ENCODE results near the gene SUSD6.
A peak's percentile ranks its signal among the peaks of the same experiment; 100 is the strongest.
"Not testable (repeated sequence)": the region's sequence is repeated elsewhere in the genome, so short reads cannot be mapped to it uniquely, and the experiment has no call there.

SUSD6 gene

DNA sequence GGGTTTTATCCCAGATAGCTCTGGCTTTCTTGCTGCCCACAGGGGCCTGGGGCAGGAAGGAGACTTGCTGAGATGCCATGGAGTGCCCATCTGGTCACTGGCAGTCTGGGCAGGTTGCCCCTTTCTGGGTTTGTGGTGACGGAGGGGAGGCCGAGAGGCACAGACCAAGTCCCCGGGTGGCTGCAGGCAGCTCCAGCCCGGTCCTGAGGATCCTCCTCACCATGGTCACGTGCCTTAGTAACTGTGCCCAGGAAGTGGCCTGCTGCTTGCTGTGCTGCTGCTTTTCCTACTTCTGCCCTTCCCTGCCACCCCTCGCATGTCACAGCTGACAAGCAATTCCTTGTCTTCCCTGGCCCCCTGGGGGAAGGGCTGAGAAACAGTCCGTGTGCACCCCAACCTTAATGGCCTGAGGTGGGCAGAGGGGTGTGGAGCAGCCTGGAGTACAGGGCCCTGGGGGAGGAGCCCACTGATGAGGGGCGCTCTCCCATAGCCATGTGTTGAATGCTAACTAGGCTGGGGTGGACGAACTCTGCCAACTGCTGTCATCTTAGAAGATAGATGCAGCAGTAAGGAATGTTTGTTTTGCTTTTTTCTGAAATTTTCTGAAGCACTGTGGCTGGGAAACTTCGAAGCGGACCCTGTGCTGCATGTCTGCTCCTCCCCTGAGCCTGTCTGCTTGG lies 100.6 kb downstream of the SUSD6 start:
- Histone ChIP-seq H3K9ac (ENCODE audit: low read length) (no peak overlapping the region), H3K27me3 (ENCODE audit: control insufficient read depth in 1 of 2, insufficient read depth in 2 of 2, low read length in 2 of 2) (no peaks in the 10 kb centered on the region), H3K4me3 (ENCODE audit: low read depth in 1 of 2, low read length in 2 of 2) (no peak overlapping the region), H3K36me3 (ENCODE audit: insufficient read depth, low read length) (peaks cover 37% of the 10 kb centered on the region), H3K4me1 (ENCODE audit: insufficient read depth, low read length) (peaks cover 43% of the 10 kb centered on the region), H3K27ac (ENCODE audit: low read depth, low read length) (peak overlapping the region; percentile 62), H3K9me3 (ENCODE audit: low read length) (no peaks in the 10 kb centered on the region)

DNA sequence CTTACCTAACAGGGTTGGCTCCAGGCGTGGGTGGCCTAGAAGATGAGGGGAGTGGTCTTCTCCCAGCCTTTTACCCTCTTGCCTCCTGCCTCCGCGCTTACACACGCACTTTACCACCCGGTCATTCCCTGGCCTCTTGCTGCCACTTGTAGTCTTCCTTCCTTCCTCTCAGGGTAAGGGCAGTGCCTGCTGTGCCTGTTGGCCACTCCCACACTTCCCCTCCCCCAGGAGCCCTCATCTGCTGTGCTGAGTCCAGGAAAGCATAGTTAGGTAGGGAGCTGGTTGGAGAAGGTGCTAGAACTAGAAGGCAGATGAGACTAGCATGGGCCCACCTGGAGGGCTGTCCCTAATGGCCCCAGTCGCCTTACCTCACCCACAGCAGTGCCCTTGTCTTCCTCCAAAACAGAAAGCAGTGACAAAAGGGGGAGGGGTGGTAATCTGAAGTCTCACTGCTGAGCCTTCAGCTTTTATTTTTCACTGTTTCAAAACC lies 101.2 kb downstream of the SUSD6 start:
- Histone ChIP-seq H3K4me1 (ENCODE audit: insufficient read depth, low read length) (peaks cover 44% of the 10 kb centered on the region), H3K9ac (ENCODE audit: low read length) (no peak overlapping the region)

DNA sequence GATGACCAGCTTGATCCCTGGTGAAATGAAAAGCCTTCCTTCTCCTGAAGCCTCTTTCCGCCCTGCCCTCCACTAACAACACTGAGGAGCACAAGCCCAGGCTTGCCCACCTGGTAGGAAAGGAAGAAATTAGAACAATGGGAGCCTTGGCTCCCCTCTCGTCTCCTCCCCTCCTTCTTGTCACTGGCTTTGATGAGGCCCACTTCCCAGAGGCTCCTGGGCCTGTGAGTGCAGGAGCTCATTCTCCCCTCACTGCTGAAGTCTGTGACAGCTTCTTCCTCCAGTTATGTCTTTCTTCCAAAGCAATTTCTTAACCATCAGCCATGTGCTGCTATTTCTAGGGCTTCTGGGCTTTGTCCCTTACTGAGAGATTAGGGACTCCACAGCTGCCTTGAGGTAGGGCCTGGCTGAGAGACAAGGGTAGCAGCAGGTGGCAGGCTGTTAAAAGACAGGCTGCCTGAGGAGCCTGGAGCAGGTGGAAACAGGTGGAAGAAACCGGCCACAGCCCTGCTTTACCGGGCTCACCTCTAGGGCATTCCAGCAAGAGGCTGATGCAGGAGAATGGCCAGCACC lies 101.9 kb downstream of the SUSD6 start:
- H3K4me3 ChIP-seq (ENCODE audit: low read depth in 1 of 2, low read length in 2 of 2): no peak overlapping the region
- H3K27me3 ChIP-seq (ENCODE audit: control insufficient read depth in 1 of 2, insufficient read depth in 2 of 2, low read length in 2 of 2): no peaks in the 10 kb centered on the region
- H3K4me1 ChIP-seq (ENCODE audit: insufficient read depth, low read length): peaks cover 44% of the 10 kb centered on the region
- peak overlapping the region; percentile 62 for H3K27ac ChIP-seq (ENCODE audit: low read depth, low read length)
- no peaks in the 10 kb centered on the region for H3K9me3 ChIP-seq (ENCODE audit: low read length)
- no peak overlapping the region for H3K9ac ChIP-seq (ENCODE audit: low read length)
- H3K36me3 ChIP-seq (ENCODE audit: insufficient read depth, low read length): peaks cover 31% of the 10 kb centered on the region

More for the DNA sequence above, 101.2 kb downstream of the SUSD6 start:
- peak overlapping the region; percentile 62 for H3K27ac ChIP-seq (ENCODE audit: low read depth, low read length)
- H3K9me3 ChIP-seq (ENCODE audit: low read length): no peaks in the 10 kb centered on the region
- no peak overlapping the region for H3K4me3 ChIP-seq (ENCODE audit: low read depth in 1 of 2, low read length in 2 of 2)
- H3K36me3 ChIP-seq (ENCODE audit: insufficient read depth, low read length): peaks cover 37% of the 10 kb centered on the region
- no peaks in the 10 kb centered on the region for H3K27me3 ChIP-seq (ENCODE audit: control insufficient read depth in 1 of 2, insufficient read depth in 2 of 2, low read length in 2 of 2)

DNA sequence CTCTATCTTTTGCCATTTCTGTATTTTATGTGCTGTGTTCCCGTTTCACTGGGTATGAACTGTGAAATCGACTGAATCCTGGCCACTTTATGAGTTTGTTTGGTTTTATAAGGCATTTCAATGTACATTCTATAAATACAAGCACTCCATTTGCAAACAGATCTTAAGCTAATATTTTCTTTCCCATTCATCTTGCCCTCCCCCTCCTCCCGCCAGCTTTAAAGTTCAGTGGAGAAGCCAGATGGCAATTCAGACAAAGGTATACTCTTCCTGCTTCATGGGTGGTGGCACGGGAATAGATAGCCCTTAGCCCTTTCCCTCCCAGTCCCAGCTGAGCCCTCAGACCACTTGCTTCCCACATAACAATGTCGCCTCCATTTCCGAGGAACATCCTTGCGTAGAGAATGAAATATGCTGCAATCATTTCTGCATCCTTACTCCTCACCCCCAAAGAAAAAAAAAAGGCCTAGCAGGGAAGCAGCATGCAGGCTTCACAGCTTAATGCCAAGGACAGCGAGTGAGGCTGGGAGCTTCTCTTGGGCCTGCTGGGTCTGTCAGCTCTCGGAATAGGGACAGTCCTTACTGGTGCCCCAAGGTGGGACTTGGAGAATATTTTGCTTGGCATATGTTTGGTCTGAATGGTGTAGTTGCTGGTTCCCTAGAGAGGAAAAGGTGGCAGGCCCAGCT lies 102.7 kb downstream of the SUSD6 start:
- Histone ChIP-seq H3K4me3 (ENCODE audit: low read depth in 1 of 2, low read length in 2 of 2) (no peak overlapping the region), H3K9me3 (ENCODE audit: low read length) (no peaks in the 10 kb centered on the region), H3K4me1 (ENCODE audit: insufficient read depth, low read length) (peaks cover 44% of the 10 kb centered on the region), H3K36me3 (ENCODE audit: insufficient read depth, low read length) (peaks cover 24% of the 10 kb centered on the region), H3K27ac (ENCODE audit: low read depth, low read length) (peak overlapping the region; percentile 33), H3K9ac (ENCODE audit: low read length) (no peak overlapping the region), H3K27me3 (ENCODE audit: control insufficient read depth in 1 of 2, insufficient read depth in 2 of 2, low read length in 2 of 2) (no peaks in the 10 kb centered on the region)

DNA sequence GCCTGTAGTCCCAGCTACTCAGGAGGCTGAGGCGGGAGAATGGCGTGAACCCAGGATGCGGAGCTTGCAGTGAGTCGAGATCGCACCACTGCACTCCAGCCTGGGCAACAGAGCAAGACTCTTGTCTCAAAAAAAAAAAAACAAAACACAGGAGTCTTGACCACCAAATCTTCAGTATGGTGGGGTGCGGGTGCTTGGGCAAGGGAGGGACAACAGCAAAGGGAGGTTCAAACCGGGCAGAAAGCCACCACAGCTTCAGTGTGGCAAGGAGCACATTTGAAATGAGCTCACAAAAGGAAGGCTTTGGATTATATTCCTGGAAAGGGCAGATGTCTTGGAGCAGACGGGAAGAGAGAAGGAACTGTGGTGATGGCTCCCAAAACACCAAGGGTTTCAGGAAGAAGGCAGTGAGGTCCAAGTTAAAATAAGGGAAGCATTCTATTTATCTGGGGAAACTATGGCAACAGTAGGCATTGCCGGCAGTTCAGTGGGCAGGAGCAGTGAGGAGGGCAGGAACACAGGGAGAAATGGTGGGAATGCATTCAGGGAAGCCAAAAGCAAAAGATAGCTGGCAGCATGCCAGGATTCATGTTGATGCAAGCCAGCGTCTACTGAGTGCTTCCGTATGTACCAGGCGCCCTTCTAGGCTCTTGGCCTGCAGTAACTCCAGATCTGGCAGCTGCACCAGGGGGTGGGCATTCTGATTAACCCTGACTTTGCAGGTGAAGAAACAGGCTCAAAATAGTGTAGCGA lies 104.5 kb downstream of the SUSD6 start:
- Histone ChIP-seq H3K9me3 (ENCODE audit: low read length) (no peaks in the 10 kb centered on the region), H3K27me3 (ENCODE audit: control insufficient read depth in 1 of 2, insufficient read depth in 2 of 2, low read length in 2 of 2) (no peaks in the 10 kb centered on the region), H3K9ac (ENCODE audit: low read length) (no peak overlapping the region), H3K36me3 (ENCODE audit: insufficient read depth, low read length) (peaks cover 7% of the 10 kb centered on the region), H3K27ac (ENCODE audit: low read depth, low read length) (peak overlapping the region; percentile 62), H3K4me3 (ENCODE audit: low read depth in 1 of 2, low read length in 2 of 2) (no peak overlapping the region), H3K4me1 (ENCODE audit: insufficient read depth, low read length) (peaks cover 41% of the 10 kb centered on the region)

DNA sequence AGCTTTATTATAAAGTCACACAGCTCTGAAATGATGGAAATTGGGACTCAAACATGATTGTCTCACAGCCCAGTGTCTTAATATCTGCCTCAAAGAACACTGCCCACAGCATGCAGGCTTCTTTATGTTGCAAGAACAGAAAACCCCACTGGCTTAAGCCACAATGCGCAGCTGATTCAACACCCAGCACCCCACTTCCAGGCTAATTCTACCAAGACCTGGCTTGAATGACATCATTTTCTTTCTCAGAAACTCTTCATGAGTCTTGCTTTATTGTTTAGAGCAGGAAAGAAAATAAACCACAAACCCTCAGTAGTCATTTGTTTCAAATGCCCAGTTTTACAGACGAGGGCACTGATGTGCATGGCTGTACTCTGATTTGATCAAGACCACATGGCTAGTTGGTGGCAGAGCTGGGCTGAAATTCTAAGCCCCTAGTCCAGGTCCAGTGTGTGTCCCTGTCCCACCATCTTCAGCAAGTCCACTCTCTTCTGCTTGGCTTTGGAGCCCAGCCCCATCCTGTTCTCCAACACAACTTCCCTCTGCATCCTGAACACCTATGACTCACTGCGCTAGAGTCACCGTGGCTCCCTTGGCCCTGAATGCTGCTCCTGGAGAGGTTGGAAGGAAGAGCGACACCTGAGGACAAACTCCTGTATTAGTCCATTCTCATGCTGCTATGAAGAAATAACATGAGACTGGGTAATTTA lies 105.2 kb downstream of the SUSD6 start:
- H3K27me3 ChIP-seq (ENCODE audit: control insufficient read depth in 1 of 2, insufficient read depth in 2 of 2, low read length in 2 of 2): no peaks in the 10 kb centered on the region
- no peaks in the 10 kb centered on the region for H3K9me3 ChIP-seq (ENCODE audit: low read length)
- peak overlapping the region; percentile 62 for H3K27ac ChIP-seq (ENCODE audit: low read depth, low read length)
- no peaks in the 10 kb centered on the region for H3K36me3 ChIP-seq (ENCODE audit: insufficient read depth, low read length)
- H3K9ac ChIP-seq (ENCODE audit: low read length): no peak overlapping the region
- H3K4me3 ChIP-seq (ENCODE audit: low read depth in 1 of 2, low read length in 2 of 2): no peak overlapping the region
- H3K4me1 ChIP-seq (ENCODE audit: insufficient read depth, low read length): peaks cover 34% of the 10 kb centered on the region

DNA sequence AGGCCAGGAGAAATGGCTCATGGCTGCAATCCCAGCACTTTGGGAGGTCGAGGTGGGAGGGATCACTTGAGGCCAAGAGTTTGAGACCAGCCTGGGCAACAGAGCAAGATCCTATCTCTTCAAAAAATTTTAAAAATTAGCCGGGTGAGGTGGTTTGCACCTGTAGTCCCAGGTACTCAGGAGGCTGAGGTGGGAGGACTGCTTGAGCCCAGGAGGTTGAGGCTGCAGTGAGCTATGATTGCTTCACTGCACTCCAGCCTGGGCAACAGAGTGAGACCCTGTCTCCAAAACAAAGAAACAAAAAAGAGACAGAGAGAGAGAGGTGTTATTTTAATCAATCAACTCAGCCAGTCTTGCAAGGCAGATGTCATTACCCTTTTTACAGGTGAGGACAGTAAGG lies 107.2 kb downstream of the SUSD6 start:
- not testable (repeated sequence) for H3K9ac ChIP-seq (ENCODE audit: low read length); H3K4me3 ChIP-seq (ENCODE audit: low read depth in 1 of 2, low read length in 2 of 2); H3K27me3 ChIP-seq (ENCODE audit: control insufficient read depth in 1 of 2, insufficient read depth in 2 of 2, low read length in 2 of 2); H3K27ac ChIP-seq (ENCODE audit: low read depth, low read length); H3K9me3 ChIP-seq (ENCODE audit: low read length); H3K36me3 ChIP-seq (ENCODE audit: insufficient read depth, low read length)
- peaks cover 16% of the 10 kb centered on the region for H3K4me1 ChIP-seq (ENCODE audit: insufficient read depth, low read length)

DNA sequence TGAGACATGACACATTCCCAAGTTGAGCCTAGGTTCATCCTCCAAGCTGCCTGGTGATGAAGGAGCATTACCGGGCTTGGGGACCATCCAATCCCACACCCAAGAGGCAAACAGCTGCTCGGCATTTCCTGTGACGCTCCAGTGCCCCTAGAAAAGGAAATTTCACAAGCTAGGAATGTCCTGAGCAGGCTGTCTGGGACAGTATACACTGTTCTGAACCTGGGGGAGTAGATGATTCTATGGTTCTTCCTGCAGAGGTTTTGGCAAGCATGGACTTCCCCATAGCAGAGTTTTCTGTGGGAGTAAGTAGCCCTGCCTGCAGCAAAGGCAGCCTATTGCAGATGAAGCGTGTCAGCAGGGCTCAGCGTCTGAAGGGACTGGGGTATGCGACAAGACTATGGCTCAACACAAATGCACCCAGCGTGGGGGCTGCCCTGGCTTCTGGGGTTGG lies 108.1 kb downstream of the SUSD6 start:
- Histone ChIP-seq H3K4me1 (ENCODE audit: insufficient read depth, low read length) (peaks cover 16% of the 10 kb centered on the region), H3K9ac (ENCODE audit: low read length) (no peak overlapping the region), H3K9me3 (ENCODE audit: low read length) (no peaks in the 10 kb centered on the region), H3K36me3 (ENCODE audit: insufficient read depth, low read length) (no peaks in the 10 kb centered on the region), H3K27me3 (ENCODE audit: control insufficient read depth in 1 of 2, insufficient read depth in 2 of 2, low read length in 2 of 2) (no peaks in the 10 kb centered on the region), H3K4me3 (ENCODE audit: low read depth in 1 of 2, low read length in 2 of 2) (no peak overlapping the region), H3K27ac (ENCODE audit: low read depth, low read length) (no peak overlapping the region)

DNA sequence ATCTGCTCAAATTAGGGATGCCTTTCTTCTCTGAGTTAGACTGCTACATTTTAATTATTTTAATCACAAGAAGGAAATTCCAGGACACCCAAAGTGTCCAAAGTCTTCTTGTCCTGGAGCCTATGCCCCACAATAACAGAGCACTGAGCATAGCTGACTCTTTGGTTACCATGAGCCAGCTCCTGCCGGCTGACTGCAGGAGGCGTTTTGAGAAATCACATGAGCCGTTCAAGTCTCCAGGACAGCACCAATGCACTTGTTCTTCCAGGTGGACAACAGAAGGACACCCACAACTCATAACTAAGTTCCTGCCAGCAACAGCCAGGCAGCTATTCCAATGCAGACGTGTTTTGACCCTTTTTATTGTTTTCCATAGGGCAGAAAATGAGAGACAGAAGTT lies 109.5 kb downstream of the SUSD6 start:
- Histone ChIP-seq H3K36me3 (ENCODE audit: insufficient read depth, low read length) (no peaks in the 10 kb centered on the region), H3K4me1 (ENCODE audit: insufficient read depth, low read length) (peaks cover 12% of the 10 kb centered on the region), H3K27me3 (ENCODE audit: control insufficient read depth in 1 of 2, insufficient read depth in 2 of 2, low read length in 2 of 2) (no peaks in the 10 kb centered on the region), H3K9me3 (ENCODE audit: low read length) (no peaks in the 10 kb centered on the region), H3K4me3 (ENCODE audit: low read depth in 1 of 2, low read length in 2 of 2) (no peak overlapping the region), H3K9ac (ENCODE audit: low read length) (no peak overlapping the region), H3K27ac (ENCODE audit: low read depth, low read length) (no peak overlapping the region)

DNA sequence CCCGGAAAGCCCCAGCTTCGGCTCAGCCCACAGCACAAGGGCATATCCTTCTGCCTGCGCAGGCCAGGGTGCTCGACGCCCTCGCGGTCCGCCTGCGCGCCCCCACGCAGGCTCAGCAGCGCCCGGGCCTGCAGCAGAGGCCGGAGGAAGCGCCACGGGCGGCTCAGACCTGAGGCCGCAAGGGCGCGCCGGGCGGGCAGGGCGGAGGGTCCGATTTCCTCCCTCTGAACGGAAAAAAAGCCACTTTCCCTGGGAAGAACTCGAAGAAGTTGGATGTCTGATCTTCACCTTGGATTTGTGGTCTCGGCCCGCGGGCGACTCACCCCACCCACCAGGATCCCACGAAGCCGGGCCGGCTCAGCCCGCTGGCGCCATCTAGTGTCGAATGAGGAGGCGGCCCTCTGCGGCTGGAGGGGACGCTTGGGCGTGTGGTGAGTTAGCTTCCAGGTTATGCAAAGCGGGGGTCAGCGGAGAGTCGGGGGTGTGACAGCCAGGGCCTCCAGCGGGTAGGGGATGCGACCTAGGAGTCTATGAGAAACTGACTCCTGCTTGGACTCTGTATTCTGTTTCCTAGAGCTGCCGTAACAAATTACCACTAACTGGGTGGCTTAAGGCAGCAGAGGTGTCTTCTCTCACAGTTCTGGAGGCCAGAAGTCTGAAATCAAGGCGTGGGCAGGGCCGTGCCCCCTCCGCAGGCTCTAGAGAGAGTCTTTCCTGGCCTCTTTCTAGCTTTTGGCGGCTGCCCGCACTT lies 115.5 kb downstream of the SUSD6 start:
- Histone ChIP-seq H3K9me3 (ENCODE audit: low read length) (no peaks in the 10 kb centered on the region), H3K36me3 (ENCODE audit: insufficient read depth, low read length) (no peaks in the 10 kb centered on the region), H3K9ac (ENCODE audit: low read length) (peak overlapping the region; percentile 1), H3K4me3 (ENCODE audit: low read depth in 1 of 2, low read length in 2 of 2) (peak overlapping the region in 1 of 2 donors; percentile 49), H3K27me3 (ENCODE audit: control insufficient read depth in 1 of 2, insufficient read depth in 2 of 2, low read length in 2 of 2) (no peaks in the 10 kb centered on the region), H3K4me1 (ENCODE audit: insufficient read depth, low read length) (peaks cover 5% of the 10 kb centered on the region), H3K27ac (ENCODE audit: low read depth, low read length) (peak overlapping the region; percentile 49)
